C4-2B (cell line): ENCODE data around the gene SLC9A7.
A peak's percentile ranks its signal among the peaks of the same experiment; 100 is the strongest.

ENCODE experiments used
- H3K27ac ChIP-seq: fragments of 450-650 bp; 2 replicates; pipeline ENCODE4 v1.5.1; 2017
- ZFX ChIP-seq: fragments of 450-650 bp; IDR thresholded peaks from 2 replicates; pipeline ENCODE4 v1.6.1; 2017
- TF ChIP-seq, protein P1 (sequence below): fragments of 450-650 bp; conservative IDR thresholded peaks from 2 replicates; pipeline ENCODE4 v1.5.1; 2017; ENCODE audit warnings: mild to moderate bottlenecking

Gene SLC9A7

DNA sequence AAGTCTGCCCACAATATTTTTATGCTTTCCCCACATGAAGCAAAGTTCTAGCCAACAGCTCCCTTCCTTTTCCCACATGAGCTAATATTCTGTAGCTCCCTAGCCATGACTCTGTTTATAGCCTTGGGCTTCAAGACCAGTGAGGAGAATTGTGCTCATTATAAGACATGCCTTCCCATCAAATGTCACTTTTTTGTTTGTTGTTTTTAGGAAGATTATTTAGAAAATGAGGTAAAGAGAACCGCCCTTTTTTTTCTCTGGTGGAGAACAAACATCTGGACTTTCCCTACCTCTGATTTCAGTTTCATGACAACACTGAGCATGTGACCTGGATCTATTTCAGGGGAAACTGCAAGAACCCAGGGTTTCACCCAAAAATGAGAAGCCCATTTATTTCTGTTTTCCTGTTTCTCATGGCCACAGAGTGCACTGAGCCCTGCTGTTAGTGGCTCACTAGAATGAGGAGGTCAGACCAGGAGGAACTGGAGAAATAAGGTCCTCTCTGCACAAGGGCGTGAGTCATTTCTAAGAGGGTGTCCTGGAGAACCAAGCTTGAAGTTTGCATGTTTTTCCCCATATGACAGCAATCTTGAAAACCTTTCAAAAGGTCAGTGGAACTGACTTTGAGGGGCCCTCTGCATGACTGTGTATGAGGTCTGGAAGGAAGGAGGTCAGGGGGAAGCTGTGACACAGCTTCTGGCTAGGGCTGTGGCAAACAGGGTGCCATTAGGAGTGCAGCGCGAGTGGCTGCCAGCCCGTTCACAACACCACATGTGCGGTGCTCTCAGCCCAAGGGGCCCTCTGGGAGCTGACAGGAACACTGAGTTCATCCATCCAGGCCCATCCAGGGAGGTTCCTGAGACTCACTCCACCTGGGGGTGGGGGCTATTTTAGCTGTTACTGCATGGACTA lies 130.2 kb downstream of the SLC9A7 start:
- H3K27ac ChIP-seq, result peak overlapping the region; percentile 62
- TF ChIP-seq, protein P1, sequence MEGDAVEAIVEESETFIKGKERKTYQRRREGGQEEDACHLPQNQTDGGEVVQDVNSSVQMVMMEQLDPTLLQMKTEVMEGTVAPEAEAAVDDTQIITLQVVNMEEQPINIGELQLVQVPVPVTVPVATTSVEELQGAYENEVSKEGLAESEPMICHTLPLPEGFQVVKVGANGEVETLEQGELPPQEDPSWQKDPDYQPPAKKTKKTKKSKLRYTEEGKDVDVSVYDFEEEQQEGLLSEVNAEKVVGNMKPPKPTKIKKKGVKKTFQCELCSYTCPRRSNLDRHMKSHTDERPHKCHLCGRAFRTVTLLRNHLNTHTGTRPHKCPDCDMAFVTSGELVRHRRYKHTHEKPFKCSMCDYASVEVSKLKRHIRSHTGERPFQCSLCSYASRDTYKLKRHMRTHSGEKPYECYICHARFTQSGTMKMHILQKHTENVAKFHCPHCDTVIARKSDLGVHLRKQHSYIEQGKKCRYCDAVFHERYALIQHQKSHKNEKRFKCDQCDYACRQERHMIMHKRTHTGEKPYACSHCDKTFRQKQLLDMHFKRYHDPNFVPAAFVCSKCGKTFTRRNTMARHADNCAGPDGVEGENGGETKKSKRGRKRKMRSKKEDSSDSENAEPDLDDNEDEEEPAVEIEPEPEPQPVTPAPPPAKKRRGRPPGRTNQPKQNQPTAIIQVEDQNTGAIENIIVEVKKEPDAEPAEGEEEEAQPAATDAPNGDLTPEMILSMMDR, result no peak
- TF ChIP-seq ZFX, result no peak

DNA sequence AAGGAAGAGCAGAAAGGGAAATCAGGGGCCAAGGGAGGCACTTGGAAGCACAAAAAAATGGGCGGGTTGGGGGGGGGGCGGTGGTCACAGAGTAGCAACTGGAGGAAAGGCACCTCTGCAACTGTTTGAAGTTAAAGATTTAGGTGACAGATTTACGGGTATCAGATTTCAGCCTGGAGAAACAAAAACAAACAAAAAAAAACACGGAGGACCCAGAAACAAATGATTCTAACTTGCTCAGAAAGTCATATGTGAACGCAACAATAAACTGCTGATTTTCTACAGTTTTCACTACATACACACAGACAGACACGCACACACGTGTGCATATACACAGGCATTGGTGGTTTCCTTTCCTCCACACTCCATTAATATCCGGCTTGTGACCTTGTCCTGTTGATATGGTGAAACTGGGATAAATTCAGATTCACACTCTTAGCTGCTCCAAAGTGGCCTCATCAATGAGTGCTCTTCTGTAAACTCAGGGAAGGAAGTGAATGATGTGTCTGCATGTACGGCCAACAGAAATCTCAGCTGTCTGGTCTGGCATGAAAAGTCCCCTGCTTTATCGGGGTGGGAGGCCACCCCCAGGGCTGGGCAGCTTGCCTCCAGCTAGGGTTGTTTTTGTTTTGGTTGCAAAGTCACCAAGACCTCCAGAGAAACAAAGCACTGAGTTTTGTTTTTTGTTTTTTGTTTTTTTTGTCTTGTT lies 131.1 kb downstream of the SLC9A7 start:
- H3K27ac ChIP-seq, result peak overlapping the region; percentile 62
- no peak for TF ChIP-seq ZFX
- TF ChIP-seq, protein P1, result no peak

DNA sequence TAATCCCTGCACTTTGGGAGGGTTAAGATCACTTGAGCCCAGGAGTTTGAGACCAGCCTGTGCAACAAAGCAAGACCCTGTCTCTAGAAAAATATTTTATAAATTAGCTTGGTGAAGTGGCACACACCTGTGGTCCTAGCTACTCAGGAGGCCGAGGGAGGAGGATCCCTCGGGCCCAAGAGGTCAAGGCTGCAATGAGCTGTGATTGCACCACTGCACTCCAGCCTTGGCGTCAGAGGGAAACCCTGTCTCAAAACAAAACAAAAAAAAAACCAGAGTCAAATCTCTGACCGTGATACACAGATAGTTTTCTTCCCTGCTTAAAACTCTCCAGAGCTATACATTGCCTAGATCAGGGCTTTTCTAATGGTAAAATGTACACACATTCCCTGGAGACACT lies 131.9 kb downstream of the SLC9A7 start:
- TF ChIP-seq, protein P1, result no peak
- TF ChIP-seq ZFX, result no peak
- peak overlapping the region; percentile 62 for H3K27ac ChIP-seq

DNA sequence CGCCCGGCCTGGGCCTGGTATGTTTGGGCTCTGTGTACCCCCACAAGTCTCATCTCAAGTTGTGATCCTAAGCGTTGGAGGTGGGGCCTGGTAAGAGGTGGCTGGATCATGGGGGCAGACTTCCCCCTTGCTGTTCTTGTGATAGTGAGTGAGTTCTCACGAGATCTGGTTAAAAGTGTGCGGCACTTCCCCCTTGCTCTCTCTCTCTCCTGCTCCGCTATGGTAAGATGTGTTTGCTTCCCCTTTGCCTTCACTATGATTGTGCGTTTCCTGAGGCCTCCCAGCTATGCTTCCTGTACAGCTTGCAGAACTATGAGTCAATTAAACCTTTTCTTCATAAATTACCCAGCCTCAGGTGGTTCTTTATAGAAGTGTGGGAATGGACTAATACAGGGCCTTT lies 132.4 kb downstream of the SLC9A7 start:
- no peak for TF ChIP-seq ZFX
- TF ChIP-seq, protein P1, result no peak
- H3K27ac ChIP-seq, result no peak overlapping the region; the same call in 1 of the 2 replicates

DNA sequence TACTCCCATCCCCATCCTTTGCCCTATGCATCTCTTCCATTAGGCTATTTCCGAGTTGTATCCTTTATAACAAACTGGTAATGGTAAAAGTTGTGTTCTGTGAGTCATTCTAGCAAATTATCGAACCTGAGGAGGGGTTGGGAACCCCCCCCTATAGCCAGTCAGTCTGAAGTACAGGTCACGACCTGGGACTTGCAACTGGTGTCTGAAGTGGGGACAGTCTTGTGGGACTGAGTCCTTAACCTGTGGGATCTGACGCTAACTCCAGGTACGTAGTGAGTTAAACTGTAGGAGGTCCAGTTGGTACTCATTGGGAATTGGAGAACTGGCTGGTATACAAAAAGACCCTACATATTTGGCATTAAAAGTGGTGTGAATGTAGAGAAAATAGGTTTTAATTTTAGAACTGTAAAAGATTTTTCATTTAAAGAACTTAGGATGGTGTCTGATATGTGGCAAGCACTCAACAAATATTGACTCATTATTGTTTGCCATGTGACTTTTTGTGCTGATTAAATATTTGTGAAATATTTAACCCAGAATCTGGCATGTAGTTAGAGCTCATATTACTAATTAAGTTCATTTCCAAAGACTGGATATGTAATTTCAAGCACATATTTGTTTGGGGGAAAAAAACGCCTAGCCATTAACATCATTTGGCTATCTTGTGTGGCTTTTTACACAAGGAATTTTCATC lies 134.7 kb downstream of the SLC9A7 start:
- no peak for TF ChIP-seq ZFX
- TF ChIP-seq, protein P1, result no peak
- H3K27ac ChIP-seq, result no peak overlapping the region; the same call in 1 of the 2 replicates

DNA sequence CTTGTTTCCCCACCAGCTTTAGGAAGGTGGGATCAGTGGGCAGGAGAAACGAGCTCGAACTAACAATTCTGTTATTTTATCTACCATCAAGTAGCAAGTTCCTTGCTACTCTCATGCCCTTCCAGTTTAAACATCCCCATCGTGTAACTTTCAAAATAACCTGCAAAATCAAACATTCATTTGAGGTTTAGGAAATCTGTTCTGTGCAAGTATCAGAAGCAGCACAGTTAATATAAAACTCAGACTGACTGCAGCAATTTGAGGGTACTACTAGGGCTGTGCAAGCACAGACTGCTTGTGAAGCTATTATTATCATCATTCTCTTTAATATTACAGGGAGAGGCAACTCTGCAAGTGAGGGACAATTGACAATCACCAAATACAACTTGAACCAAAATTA lies 137.3 kb downstream of the SLC9A7 start:
- no peak overlapping the region for H3K27ac ChIP-seq

More for the DNA sequence above, 137.3 kb downstream of the SLC9A7 start:
- TF ChIP-seq, protein P1, result no peak
- TF ChIP-seq ZFX, result no peak
